ENCODE measurements around the gene TMEM101.
"Not testable (repeated sequence)": the region's sequence is repeated elsewhere in the genome, so short reads cannot be mapped to it uniquely, and the experiment has no call there.

Gene TMEM101

GRCh38 chr17:43976963-43977837 is 37.6 kb downstream of the TMEM101 start:
- H3K27me3 ChIP-seq (replicated peaks; ENCODE audit: control insufficient read depth, insufficient read depth, low read length, poor library complexity, severe bottlenecking): no peaks in the 10 kb centered on the region
- no peaks in the 10 kb centered on the region for H3K9me3 ChIP-seq (ENCODE audit: control insufficient read depth, low read length)
- H3K4me1 ChIP-seq (ENCODE audit: control insufficient read depth, insufficient read depth, low read length, poor library complexity, severe bottlenecking): no peaks in the 10 kb centered on the region
- H3K4me3 ChIP-seq (ENCODE audit: insufficient read depth, low read depth, low read length, poor library complexity, severe bottlenecking): no peak overlapping the region
- DNase-seq: no peak
- no peaks in the 10 kb centered on the region for H3K36me3 ChIP-seq (ENCODE audit: control insufficient read depth, insufficient read depth, low read length)
- no peak overlapping the region for H3K27ac ChIP-seq (ENCODE audit: insufficient read depth, low read length, poor library complexity, severe bottlenecking)

DNA sequence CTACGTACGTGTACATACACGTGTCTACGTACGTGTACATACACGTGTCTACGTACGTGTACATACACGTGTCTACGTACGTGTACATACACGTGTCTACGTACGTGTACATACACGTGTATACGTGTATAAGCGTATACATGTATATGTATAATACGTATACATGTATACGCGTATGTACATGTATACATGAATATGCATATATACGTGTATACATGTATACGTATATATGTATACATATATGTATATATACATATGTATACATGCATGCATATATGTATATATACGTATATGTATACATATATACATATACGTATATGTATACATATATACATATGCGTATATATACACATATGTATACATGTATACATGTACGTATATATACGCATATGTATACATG is 38.9 kb downstream of the TMEM101 start:
- Histone ChIP-seq H3K27ac (ENCODE audit: insufficient read depth, low read length, poor library complexity, severe bottlenecking) (no peak overlapping the region), H3K36me3 (ENCODE audit: control insufficient read depth, insufficient read depth, low read length) (no peaks in the 10 kb centered on the region), H3K27me3 (replicated peaks; ENCODE audit: control insufficient read depth, insufficient read depth, low read length, poor library complexity, severe bottlenecking) (no peaks in the 10 kb centered on the region), H3K4me3 (ENCODE audit: insufficient read depth, low read depth, low read length, poor library complexity, severe bottlenecking) (no peak overlapping the region), H3K4me1 (ENCODE audit: control insufficient read depth, insufficient read depth, low read length, poor library complexity, severe bottlenecking) (no peaks in the 10 kb centered on the region), H3K9me3 (ENCODE audit: control insufficient read depth, low read length) (no peaks in the 10 kb centered on the region)
- DNase-seq: no peak

DNA sequence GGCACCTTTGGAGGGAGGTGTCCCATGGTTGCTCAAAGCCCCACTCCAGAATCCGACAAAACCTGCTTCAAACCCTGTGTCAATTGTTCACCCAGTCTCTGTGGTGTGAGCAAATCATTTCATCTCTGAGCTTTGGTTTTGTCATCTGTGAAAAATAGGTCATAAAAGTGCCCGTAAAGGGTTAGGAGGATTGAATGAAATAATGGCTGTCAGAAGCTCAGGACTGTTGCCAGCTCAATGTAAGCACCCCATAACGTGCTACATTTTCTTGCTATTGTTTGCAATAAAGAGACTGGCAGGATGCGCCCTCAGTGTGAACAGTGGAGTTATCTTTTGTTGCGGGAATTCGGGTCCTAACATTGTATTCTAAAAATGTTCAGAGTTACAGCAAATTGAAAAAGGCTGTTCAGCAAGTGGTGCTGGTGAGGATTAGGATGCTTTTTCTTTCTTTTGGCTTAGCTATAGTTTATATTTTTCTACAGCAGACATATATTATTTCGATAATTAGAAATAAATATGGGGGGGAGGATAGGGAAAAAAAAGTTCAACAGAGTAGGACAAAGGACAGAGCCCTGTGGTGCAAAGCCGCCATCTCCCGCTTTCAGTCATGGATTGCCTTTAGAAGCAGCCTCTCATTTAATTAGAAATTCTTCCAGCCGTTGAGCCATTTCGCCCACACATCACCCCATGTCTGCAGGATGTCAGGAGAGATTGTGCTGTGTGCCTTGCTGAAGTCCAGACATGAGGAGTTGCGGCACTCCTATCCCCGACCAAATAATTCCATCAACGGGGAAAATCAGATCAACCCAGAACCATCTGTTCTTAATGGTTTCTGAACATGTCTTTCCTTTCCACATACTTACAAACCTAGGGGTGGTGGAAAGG is 40.1 kb downstream of the TMEM101 start:
- DNase-seq: no peak
- Histone ChIP-seq H3K36me3 (ENCODE audit: control insufficient read depth, insufficient read depth, low read length) (no peaks in the 10 kb centered on the region), H3K27ac (ENCODE audit: insufficient read depth, low read length, poor library complexity, severe bottlenecking) (no peak overlapping the region), H3K4me3 (ENCODE audit: insufficient read depth, low read depth, low read length, poor library complexity, severe bottlenecking) (no peak overlapping the region), H3K27me3 (replicated peaks; ENCODE audit: control insufficient read depth, insufficient read depth, low read length, poor library complexity, severe bottlenecking) (no peaks in the 10 kb centered on the region), H3K4me1 (ENCODE audit: control insufficient read depth, insufficient read depth, low read length, poor library complexity, severe bottlenecking) (no peaks in the 10 kb centered on the region), H3K9me3 (ENCODE audit: control insufficient read depth, low read length) (no peaks in the 10 kb centered on the region)

DNA sequence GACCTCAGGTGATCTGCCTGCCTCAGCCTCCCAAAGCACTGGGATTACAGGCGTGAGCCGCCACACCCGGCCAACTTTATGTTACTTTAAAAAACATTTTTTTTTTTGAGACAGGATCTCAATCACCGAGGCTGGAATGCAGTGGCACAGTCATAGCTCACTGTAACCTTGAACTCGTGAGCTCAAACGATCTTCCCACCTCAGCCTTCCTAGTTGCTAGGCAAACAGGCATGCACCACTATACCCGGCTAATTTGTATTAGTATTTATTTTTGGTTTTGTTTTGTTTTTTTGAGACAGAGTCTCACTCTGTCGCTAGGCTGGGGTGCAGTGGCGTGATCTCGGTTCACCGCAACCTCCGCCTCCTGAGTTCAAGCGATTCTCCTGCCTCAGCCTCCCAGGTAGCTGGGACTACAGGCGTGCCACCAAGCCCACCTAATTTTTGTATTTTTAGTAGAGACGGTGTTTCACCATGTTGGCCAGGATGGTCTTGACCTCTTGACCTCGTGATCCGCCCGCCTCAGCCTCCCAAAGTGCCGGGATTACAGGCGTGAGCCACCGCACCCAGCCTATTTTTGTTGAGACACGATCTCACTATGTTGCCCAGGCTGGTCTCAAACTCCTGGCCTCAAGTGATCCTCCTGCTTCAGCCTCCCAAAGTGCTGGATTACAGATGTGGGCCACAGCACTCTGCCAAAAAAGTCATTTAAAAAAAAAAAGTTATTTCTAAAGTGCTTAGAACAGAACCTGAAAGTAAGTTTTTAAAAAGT is 42.1 kb downstream of the TMEM101 start:
- not testable (repeated sequence) for H3K27ac ChIP-seq (ENCODE audit: insufficient read depth, low read length, poor library complexity, severe bottlenecking); H3K36me3 ChIP-seq (ENCODE audit: control insufficient read depth, insufficient read depth, low read length); H3K4me1 ChIP-seq (ENCODE audit: control insufficient read depth, insufficient read depth, low read length, poor library complexity, severe bottlenecking); H3K9me3 ChIP-seq (ENCODE audit: control insufficient read depth, low read length); H3K27me3 ChIP-seq (replicated peaks; ENCODE audit: control insufficient read depth, insufficient read depth, low read length, poor library complexity, severe bottlenecking); H3K4me3 ChIP-seq (ENCODE audit: insufficient read depth, low read depth, low read length, poor library complexity, severe bottlenecking); DNase-seq

DNA sequence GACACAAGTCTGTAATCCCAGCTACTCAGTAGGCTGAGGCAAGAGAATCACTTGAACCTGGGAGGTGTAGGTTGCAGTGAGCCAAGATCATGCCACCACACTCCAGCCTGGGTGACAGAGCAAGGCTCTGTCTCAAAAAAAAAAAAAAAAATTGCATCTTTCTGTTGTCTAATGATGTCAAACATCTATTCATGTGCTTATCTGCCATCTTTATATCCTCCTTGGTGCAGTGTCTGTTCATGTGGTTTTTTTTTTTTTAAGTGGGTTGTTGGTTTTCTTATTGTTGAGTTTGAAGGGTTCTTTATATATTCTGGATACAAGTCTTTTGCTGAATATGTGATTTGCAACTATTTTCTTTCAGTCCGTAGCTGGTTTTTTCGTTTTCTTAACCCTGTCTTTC is 43.3 kb downstream of the TMEM101 start:
- H3K4me1 ChIP-seq (ENCODE audit: control insufficient read depth, insufficient read depth, low read length, poor library complexity, severe bottlenecking); H3K4me3 ChIP-seq (ENCODE audit: insufficient read depth, low read depth, low read length, poor library complexity, severe bottlenecking); DNase-seq; H3K36me3 ChIP-seq (ENCODE audit: control insufficient read depth, insufficient read depth, low read length); H3K9me3 ChIP-seq (ENCODE audit: control insufficient read depth, low read length); H3K27ac ChIP-seq (ENCODE audit: insufficient read depth, low read length, poor library complexity, severe bottlenecking); H3K27me3 ChIP-seq (replicated peaks; ENCODE audit: control insufficient read depth, insufficient read depth, low read length, poor library complexity, severe bottlenecking): not testable (repeated sequence)

DNA sequence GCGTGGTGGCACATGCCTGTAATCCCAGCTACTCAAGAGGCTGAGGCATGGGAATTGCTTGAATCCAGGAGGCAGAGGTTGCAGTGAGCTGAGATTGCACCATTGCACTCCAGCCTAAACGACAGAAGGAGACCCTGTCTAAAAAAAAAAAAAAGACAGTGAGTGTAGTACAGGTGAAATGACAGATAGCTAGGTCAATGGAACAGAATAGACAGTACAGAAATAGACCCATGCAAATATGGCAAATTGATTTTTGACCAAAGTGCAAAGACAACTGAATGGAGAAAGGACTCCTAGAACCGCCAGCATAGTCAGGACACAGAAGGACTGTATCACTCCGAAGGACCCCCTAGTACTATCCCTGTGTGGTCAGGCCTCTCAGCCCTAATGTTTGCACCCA is 44.4 kb downstream of the TMEM101 start:
- no peaks in the 10 kb centered on the region for H3K9me3 ChIP-seq (ENCODE audit: control insufficient read depth, low read length)
- no peaks in the 10 kb centered on the region for H3K27me3 ChIP-seq (replicated peaks; ENCODE audit: control insufficient read depth, insufficient read depth, low read length, poor library complexity, severe bottlenecking)
- DNase-seq: no peak
- H3K4me1 ChIP-seq (ENCODE audit: control insufficient read depth, insufficient read depth, low read length, poor library complexity, severe bottlenecking): no peaks in the 10 kb centered on the region
- no peak overlapping the region for H3K4me3 ChIP-seq (ENCODE audit: insufficient read depth, low read depth, low read length, poor library complexity, severe bottlenecking)
- H3K36me3 ChIP-seq (ENCODE audit: control insufficient read depth, insufficient read depth, low read length): no peaks in the 10 kb centered on the region
- H3K27ac ChIP-seq (ENCODE audit: insufficient read depth, low read length, poor library complexity, severe bottlenecking): no peak overlapping the region

- no peaks in the 10 kb centered on the region for H3K9me3 ChIP-seq (ENCODE audit: control insufficient read depth, low read length)
- H3K36me3 ChIP-seq (ENCODE audit: control insufficient read depth, insufficient read depth, low read length): no peaks in the 10 kb centered on the region
- no peak overlapping the region for H3K27ac ChIP-seq (ENCODE audit: insufficient read depth, low read length, poor library complexity, severe bottlenecking)
- no peaks in the 10 kb centered on the region for H3K4me1 ChIP-seq (ENCODE audit: control insufficient read depth, insufficient read depth, low read length, poor library complexity, severe bottlenecking)
- H3K4me3 ChIP-seq (ENCODE audit: insufficient read depth, low read depth, low read length, poor library complexity, severe bottlenecking): no peak overlapping the region
- H3K27me3 ChIP-seq (replicated peaks; ENCODE audit: control insufficient read depth, insufficient read depth, low read length, poor library complexity, severe bottlenecking): no peaks in the 10 kb centered on the region
- DNase-seq: no peak
These were observed 47.4 kb downstream of the TMEM101 start for GRCh38 chr17:43967251-43967875.

GRCh38 chr17:43966276-43966675 is 48.5 kb downstream of the TMEM101 start:
- H3K36me3 ChIP-seq (ENCODE audit: control insufficient read depth, insufficient read depth, low read length): no peaks in the 10 kb centered on the region
- H3K27me3 ChIP-seq (replicated peaks; ENCODE audit: control insufficient read depth, insufficient read depth, low read length, poor library complexity, severe bottlenecking): peaks cover 2% of the 10 kb centered on the region
- H3K4me1 ChIP-seq (ENCODE audit: control insufficient read depth, insufficient read depth, low read length, poor library complexity, severe bottlenecking): no peaks in the 10 kb centered on the region
- H3K9me3 ChIP-seq (ENCODE audit: control insufficient read depth, low read length): no peaks in the 10 kb centered on the region
- H3K4me3 ChIP-seq (ENCODE audit: insufficient read depth, low read depth, low read length, poor library complexity, severe bottlenecking): no peak overlapping the region
- no peak for DNase-seq
- H3K27ac ChIP-seq (ENCODE audit: insufficient read depth, low read length, poor library complexity, severe bottlenecking): no peak overlapping the region

- Histone ChIP-seq H3K9me3 (ENCODE audit: control insufficient read depth, low read length) (no peaks in the 10 kb centered on the region), H3K27ac (ENCODE audit: insufficient read depth, low read length, poor library complexity, severe bottlenecking) (no peak overlapping the region), H3K4me3 (ENCODE audit: insufficient read depth, low read depth, low read length, poor library complexity, severe bottlenecking) (no peak overlapping the region), H3K27me3 (replicated peaks; ENCODE audit: control insufficient read depth, insufficient read depth, low read length, poor library complexity, severe bottlenecking) (peaks cover 2% of the 10 kb centered on the region), H3K4me1 (ENCODE audit: control insufficient read depth, insufficient read depth, low read length, poor library complexity, severe bottlenecking) (no peaks in the 10 kb centered on the region), H3K36me3 (ENCODE audit: control insufficient read depth, insufficient read depth, low read length) (no peaks in the 10 kb centered on the region)
- no peak for DNase-seq
These were observed 52.3 kb downstream of the TMEM101 start for GRCh38 chr17:43962479-43962878.

Measured in effector memory CD4-positive, alpha-beta T cell (primary cell).